HepG2 (cell line): ENCODE measurements around the gene C16orf87. TPM values are rescaled to one million over a fixed set of nuclear protein-coding genes. Genes with fewer than 3 reads are reported as not detected.

Source experiments
- ADNP ChIP-seq: sonication (generic); formaldehyde crosslinking; IDR thresholded peaks from 2 replicates; pipeline ENCODE4 v1.4.0; 2020; ENCODE audit warnings: missing genetic modification reagents
- FIP1L1 ChIP-seq: fragments of 200-400 bp; formaldehyde crosslinking; IDR thresholded peaks from 2 replicates; pipeline ENCODE4 v1.6.1; 2018; ENCODE audit warnings: low read depth, mild to moderate bottlenecking, low read length, moderate library complexity, borderline replicate concordance; ENCODE audit not compliant: insufficient read depth
- HBP1 ChIP-seq: IDR thresholded peaks from 2 replicates; pipeline ENCODE4 v1.6.1; 2016; ENCODE audit warnings: low read depth, control low read depth
- IKZF1 ChIP-seq: fragments of 450-650 bp; IDR thresholded peaks from 2 replicates; pipeline ENCODE4 v1.7.1; 2016
- JUN ChIP-seq: sonication (generic); formaldehyde crosslinking; IDR thresholded peaks from 2 replicates; pipeline ENCODE4 v1.4.0; 2020; ENCODE audit warnings: mild to moderate bottlenecking, missing genetic modification reagents
- MLLT10 ChIP-seq: sonication (generic); formaldehyde crosslinking; IDR thresholded peaks from 2 replicates; pipeline ENCODE4 v1.4.0; 2020; ENCODE audit warnings: missing genetic modification reagents
- NFRKB ChIP-seq: fragments of 450-650 bp; IDR thresholded peaks from 2 replicates; pipeline ENCODE4 v1.6.1; 2017
- PCBP1 ChIP-seq: fragments of 200-400 bp; formaldehyde crosslinking; IDR thresholded peaks from 2 replicates; pipeline ENCODE4 v1.6.1; 2017; ENCODE audit warnings: mild to moderate bottlenecking, low read depth, low read length, borderline replicate concordance
- PRMT3 ChIP-seq: sonication (generic); formaldehyde crosslinking; IDR thresholded peaks from 2 replicates; pipeline ENCODE4 v1.8.1; 2022; ENCODE audit warnings: low read depth, mild to moderate bottlenecking, moderate library complexity, missing genetic modification reagents, borderline replicate concordance
- RBM22 ChIP-seq: fragments of 200-400 bp; formaldehyde crosslinking; optimal IDR thresholded peaks from 2 replicates; pipeline ENCODE3; 2017; ENCODE audit warnings: mild to moderate bottlenecking, low read length, moderate library complexity
- RORA ChIP-seq: sonication (generic); formaldehyde crosslinking; IDR thresholded peaks from 2 replicates; pipeline ENCODE4 v1.5.0; 2020; ENCODE audit warnings: mild to moderate bottlenecking, missing genetic modification reagents, moderate library complexity
- SIX1 ChIP-seq: sonication (generic); formaldehyde crosslinking; IDR thresholded peaks from 2 replicates; pipeline ENCODE4 v1.4.0; 2020; ENCODE audit warnings: missing genetic modification reagents, borderline replicate concordance
- SYNCRIP ChIP-seq: fragments of 200-400 bp; formaldehyde crosslinking; IDR thresholded peaks from 2 replicates; pipeline ENCODE4 v1.6.1; 2018; ENCODE audit warnings: mild to moderate bottlenecking, low read depth, low read length; ENCODE audit not compliant: insufficient read depth
- TBX3 ChIP-seq: fragments of 450-650 bp; IDR thresholded peaks from 2 replicates; pipeline ENCODE4 v1.6.1; 2017; ENCODE audit warnings: antibody characterized with exemption, mild to moderate bottlenecking, inconsistent platforms, borderline replicate concordance
- ZNF274 ChIP-seq: sonication (generic); formaldehyde crosslinking; IDR thresholded peaks from 2 replicates; pipeline ENCODE4 v1.5.1; 2020; ENCODE audit warnings: mild to moderate bottlenecking, missing genetic modification reagents
- ZNF788 ChIP-seq: sonication (generic); formaldehyde crosslinking; IDR thresholded peaks from 2 replicates; pipeline ENCODE4 v1.5.0; 2020; ENCODE audit warnings: mild to moderate bottlenecking, missing genetic modification reagents, borderline replicate concordance
- ZNF850 ChIP-seq: sonication (generic); formaldehyde crosslinking; conservative IDR thresholded peaks from 2 replicates; pipeline ENCODE4 v1.9.0; 2021; ENCODE audit warnings: mild to moderate bottlenecking, missing genetic modification reagents
- polyA plus RNA-seq, 8 experiments: library from polyadenylated mRNA; depleted of rRNA in 3 of 8; stranded (reverse) in 7 of 8; unstranded in 1 of 8; fragments of >200 nt; fragmentation: Illumina TruSeq in 4 of 8; extraction: Trizol in 4 of 8; gene quantifications; 2 replicates each; pipeline versions ENCODE4 v1.2.1 to v1.2.3, GENCODE V29; 2011 to 2016; ENCODE audit warnings: low read depth in 4 of 8, missing spikeins in 1 of 8, mixed read lengths in 1 of 8; ENCODE audit not compliant: insufficient read depth in 1 of 8
- total RNA-seq, 5 experiments: library from RNA; depleted of rRNA; stranded (reverse); fragments of >200 nt; fragmentation: Illumina TruSeq; extraction: Trizol; gene quantifications; 2 replicates each; pipeline ENCODE4 v1.2.3, GENCODE V29; 2016; ENCODE audit warnings: low read depth in 1 of 5
- TF ChIP-seq, protein P1 (sequence below): sonication (generic); formaldehyde crosslinking; IDR thresholded peaks from 2 replicates; pipeline ENCODE4 v1.5.1; 2020; ENCODE audit warnings: mild to moderate bottlenecking, missing genetic modification reagents, borderline replicate concordance
- TF ChIP-seq, protein P2 (sequence below): sonication (generic); formaldehyde crosslinking; IDR thresholded peaks from 2 replicates; pipeline ENCODE4 v1.4.0; 2020; ENCODE audit warnings: missing genetic modification reagents, borderline replicate concordance
- TF ChIP-seq, protein P3 (sequence below): sonication (generic); formaldehyde crosslinking; IDR thresholded peaks from 2 replicates; pipeline ENCODE4 v1.8.1; 2023; ENCODE audit warnings: missing genetic modification reagents, mild to moderate bottlenecking, borderline replicate concordance

C16orf87 gene
- total and polyA plus RNA-seq, 2 of the 13 experiments (the other 11 are each of a cell fraction or from before 2014, with no cell fraction given) = 8.6 to 19.5 TPM

DNA sequence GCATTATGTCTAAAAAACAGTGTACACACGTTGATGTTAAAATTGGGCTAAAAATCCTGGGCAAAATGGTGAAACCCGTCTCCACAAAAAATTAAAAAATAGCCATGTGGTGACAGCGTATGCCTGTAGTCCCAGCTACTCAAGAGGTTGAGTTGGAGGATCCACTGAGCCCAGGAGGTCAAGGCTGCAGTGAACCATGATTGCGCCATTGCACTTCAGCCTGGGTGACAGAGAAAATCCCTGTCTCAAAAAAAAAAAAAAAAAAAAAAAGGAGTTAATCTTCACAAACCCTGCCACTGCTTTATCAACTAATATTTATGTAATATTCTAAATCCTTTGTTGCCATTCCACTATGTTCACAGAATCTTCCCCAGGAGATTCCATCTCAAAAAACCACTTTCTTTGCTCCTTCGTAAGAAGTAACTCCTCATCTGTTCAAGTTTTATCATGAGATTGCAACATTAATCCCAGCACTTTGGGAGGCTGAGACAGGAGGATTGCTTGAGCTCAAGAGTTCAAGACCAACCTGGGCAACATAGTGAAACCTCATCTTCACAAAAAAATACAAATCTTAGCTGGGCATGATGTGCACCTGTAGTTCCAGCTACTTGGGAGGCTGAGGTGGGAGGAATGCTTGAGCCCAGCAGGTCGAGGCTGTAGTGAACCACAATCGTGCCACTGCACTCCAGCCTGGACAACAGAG lies 1.9 kb upstream of the C16orf87 start (continued):
- TF ChIP-seq, protein P1, sequence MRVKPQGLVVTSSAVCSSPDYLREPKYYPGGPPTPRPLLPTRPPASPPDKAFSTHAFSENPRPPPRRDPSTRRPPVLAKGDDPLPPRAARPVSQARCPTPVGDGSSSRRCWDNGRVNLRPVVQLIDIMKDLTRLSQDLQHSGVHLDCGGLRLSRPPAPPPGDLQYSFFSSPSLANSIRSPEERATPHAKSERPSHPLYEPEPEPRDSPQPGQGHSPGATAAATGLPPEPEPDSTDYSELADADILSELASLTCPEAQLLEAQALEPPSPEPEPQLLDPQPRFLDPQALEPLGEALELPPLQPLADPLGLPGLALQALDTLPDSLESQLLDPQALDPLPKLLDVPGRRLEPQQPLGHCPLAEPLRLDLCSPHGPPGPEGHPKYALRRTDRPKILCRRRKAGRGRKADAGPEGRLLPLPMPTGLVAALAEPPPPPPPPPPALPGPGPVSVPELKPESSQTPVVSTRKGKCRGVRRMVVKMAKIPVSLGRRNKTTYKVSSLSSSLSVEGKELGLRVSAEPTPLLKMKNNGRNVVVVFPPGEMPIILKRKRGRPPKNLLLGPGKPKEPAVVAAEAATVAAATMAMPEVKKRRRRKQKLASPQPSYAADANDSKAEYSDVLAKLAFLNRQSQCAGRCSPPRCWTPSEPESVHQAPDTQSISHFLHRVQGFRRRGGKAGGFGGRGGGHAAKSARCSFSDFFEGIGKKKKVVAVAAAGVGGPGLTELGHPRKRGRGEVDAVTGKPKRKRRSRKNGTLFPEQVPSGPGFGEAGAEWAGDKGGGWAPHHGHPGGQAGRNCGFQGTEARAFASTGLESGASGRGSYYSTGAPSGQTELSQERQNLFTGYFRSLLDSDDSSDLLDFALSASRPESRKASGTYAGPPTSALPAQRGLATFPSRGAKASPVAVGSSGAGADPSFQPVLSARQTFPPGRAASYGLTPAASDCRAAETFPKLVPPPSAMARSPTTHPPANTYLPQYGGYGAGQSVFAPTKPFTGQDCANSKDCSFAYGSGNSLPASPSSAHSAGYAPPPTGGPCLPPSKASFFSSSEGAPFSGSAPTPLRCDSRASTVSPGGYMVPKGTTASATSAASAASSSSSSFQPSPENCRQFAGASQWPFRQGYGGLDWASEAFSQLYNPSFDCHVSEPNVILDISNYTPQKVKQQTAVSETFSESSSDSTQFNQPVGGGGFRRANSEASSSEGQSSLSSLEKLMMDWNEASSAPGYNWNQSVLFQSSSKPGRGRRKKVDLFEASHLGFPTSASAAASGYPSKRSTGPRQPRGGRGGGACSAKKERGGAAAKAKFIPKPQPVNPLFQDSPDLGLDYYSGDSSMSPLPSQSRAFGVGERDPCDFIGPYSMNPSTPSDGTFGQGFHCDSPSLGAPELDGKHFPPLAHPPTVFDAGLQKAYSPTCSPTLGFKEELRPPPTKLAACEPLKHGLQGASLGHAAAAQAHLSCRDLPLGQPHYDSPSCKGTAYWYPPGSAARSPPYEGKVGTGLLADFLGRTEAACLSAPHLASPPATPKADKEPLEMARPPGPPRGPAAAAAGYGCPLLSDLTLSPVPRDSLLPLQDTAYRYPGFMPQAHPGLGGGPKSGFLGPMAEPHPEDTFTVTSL (CRISPR knock-in tag) = peak; percentile 68; the same call in 1 of the 2 replicates
- TF ChIP-seq FIP1L1 (no peak), NFRKB (no peak), PCBP1 (no peak), ZNF850 (CRISPR knock-in tag) (0 out of 2 replicates have a peak, but pooled peaks have one; percentile 50), SIX1 (no peak), PRMT3 (CRISPR knock-in tag) (no peak), RBM22 (no peak), ADNP (CRISPR knock-in tag) (0 out of 2 replicates have a peak, but pooled peaks have one; percentile 30), HBP1 (CRISPR knock-in tag) (no peak), TBX3 (no peak), MLLT10 (no peak), RORA (CRISPR knock-in tag) (no peak), ZNF788 (CRISPR knock-in tag) (no peak), ZNF274 (no peak), IKZF1 (no peak), SYNCRIP (no peak), JUN (CRISPR knock-in tag) (no peak)
- TF ChIP-seq, protein P2, sequence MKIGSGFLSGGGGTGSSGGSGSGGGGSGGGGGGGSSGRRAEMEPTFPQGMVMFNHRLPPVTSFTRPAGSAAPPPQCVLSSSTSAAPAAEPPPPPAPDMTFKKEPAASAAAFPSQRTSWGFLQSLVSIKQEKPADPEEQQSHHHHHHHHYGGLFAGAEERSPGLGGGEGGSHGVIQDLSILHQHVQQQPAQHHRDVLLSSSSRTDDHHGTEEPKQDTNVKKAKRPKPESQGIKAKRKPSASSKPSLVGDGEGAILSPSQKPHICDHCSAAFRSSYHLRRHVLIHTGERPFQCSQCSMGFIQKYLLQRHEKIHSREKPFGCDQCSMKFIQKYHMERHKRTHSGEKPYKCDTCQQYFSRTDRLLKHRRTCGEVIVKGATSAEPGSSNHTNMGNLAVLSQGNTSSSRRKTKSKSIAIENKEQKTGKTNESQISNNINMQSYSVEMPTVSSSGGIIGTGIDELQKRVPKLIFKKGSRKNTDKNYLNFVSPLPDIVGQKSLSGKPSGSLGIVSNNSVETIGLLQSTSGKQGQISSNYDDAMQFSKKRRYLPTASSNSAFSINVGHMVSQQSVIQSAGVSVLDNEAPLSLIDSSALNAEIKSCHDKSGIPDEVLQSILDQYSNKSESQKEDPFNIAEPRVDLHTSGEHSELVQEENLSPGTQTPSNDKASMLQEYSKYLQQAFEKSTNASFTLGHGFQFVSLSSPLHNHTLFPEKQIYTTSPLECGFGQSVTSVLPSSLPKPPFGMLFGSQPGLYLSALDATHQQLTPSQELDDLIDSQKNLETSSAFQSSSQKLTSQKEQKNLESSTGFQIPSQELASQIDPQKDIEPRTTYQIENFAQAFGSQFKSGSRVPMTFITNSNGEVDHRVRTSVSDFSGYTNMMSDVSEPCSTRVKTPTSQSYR (CRISPR knock-in tag) = no peak
- TF ChIP-seq, protein P3, sequence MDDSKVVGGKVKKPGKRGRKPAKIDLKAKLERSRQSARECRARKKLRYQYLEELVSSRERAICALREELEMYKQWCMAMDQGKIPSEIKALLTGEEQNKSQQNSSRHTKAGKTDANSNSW (CRISPR knock-in tag) = no peak
